ENCODE measurements around the gene CBS.
"Not testable (repeated sequence)": the region's sequence is repeated elsewhere in the genome, so short reads cannot be mapped to it uniquely, and the experiment has no call there.

- not testable (repeated sequence) for TF ChIP-seq SMC3 (IDR thresholded peaks at IDR 0.05); POLR2A (IDR thresholded peaks at IDR 0.05; ENCODE audit: low read length); CTCF (IDR thresholded peaks at IDR 0.05); RCOR1 (IDR thresholded peaks at IDR 0.05; ENCODE audit: low read depth, low read length); ELK1 (IDR thresholded peaks at IDR 0.05; ENCODE audit: low read depth, low read length); MAFK (IDR thresholded peaks at IDR 0.05; ENCODE audit: partially characterized antibody); EP300 (IDR thresholded peaks at IDR 0.05); MAX (IDR thresholded peaks at IDR 0.05)
These were observed 9.6 kb downstream of the CBS start for GRCh38 chr21:43065991-43066390.

Measured in A549 (cell line).